ENCODE results near the gene TRIM7. TPM values are rescaled to one million over a fixed set of nuclear protein-coding genes. Genes with fewer than 3 reads are reported as not detected.
A peak's percentile ranks its signal among the peaks of the same experiment; 100 is the strongest.

Gene TRIM7
- total RNA-seq, 1 experiment from 2014 or later = 28.1 TPM

GRCh38 chr5:181205761-181206649 is 1.0 kb upstream of the TRIM7 start:
- CTCF ChIA-PET = interaction anchor here (0.6 to 1.2 kb wide), 2 partner anchors 9 to 21 kb away, joined by 3 to 6 read pairs; no protein-coding TSS in a partner anchor
- no peaks in the 10 kb centered on the region for H3K27me3 ChIP-seq (ENCODE audit: low read length)
- DNase-seq (no peak), ATAC-seq (no peak)
- peak overlapping the region; percentile 85 for H3K4me3 ChIP-seq (ENCODE audit: low read length)
- no peak overlapping the region for H3K9ac ChIP-seq (ENCODE audit: low read length)
- H3F3A ChIP-seq (ENCODE audit: low read length, unreplicated experiment) = no peaks in the 10 kb centered on the region
- no peaks in the 10 kb centered on the region for H3K9me2 ChIP-seq (replicated peaks; ENCODE audit: low read length)
- peaks cover 5% of the 10 kb centered on the region; the same call in 1 of the 2 replicates for H3K79me2 ChIP-seq (ENCODE audit: low read length)
- H3K36me3 ChIP-seq (ENCODE audit: low read depth, low read length) = no peaks in the 10 kb centered on the region
- no peaks in the 10 kb centered on the region for H3K9me3 ChIP-seq (ENCODE audit: low read length)
- POLR2A ChIA-PET (ENCODE audit: unreplicated experiment) = interaction anchor here (1.0 to 1.4 kb wide), 2 partner anchors 13 to 14 kb away, joined by 3 to 6 read pairs; no protein-coding TSS in a partner anchor
- H4K20me1 ChIP-seq (ENCODE audit: low read length) = no peaks in the 10 kb centered on the region
- peak overlapping the region; percentile 95 for H2AFZ ChIP-seq (ENCODE audit: low read length)
- H3K4me2 ChIP-seq (ENCODE audit: low read length) = peak overlapping the region; percentile 85
- peaks cover 18% of the 10 kb centered on the region for H3K4me1 ChIP-seq (ENCODE audit: insufficient read depth, low read length)
- intact Hi-C loops (cut with micrococcal nuclease) = no loop called here
- no peak for TF ChIP-seq EZH2 (IDR thresholded peaks at IDR 0.05; ENCODE audit: low read length, unreplicated experiment)
- TF ChIP-seq, protein P1, sequence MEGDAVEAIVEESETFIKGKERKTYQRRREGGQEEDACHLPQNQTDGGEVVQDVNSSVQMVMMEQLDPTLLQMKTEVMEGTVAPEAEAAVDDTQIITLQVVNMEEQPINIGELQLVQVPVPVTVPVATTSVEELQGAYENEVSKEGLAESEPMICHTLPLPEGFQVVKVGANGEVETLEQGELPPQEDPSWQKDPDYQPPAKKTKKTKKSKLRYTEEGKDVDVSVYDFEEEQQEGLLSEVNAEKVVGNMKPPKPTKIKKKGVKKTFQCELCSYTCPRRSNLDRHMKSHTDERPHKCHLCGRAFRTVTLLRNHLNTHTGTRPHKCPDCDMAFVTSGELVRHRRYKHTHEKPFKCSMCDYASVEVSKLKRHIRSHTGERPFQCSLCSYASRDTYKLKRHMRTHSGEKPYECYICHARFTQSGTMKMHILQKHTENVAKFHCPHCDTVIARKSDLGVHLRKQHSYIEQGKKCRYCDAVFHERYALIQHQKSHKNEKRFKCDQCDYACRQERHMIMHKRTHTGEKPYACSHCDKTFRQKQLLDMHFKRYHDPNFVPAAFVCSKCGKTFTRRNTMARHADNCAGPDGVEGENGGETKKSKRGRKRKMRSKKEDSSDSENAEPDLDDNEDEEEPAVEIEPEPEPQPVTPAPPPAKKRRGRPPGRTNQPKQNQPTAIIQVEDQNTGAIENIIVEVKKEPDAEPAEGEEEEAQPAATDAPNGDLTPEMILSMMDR (conservative IDR thresholded peaks at IDR 0.05; ENCODE audit: low read depth, low read length) = no peak
- H3K27ac ChIP-seq (ENCODE audit: low read length) = no peak overlapping the region
- BruUV-seq (replicated peaks) = no TSS peak

- DNase-seq = peak; percentile 39
- peaks cover 18% of the 10 kb centered on the region for H3K4me1 ChIP-seq (ENCODE audit: insufficient read depth, low read length)
- H4K20me1 ChIP-seq (ENCODE audit: low read length) = no peaks in the 10 kb centered on the region
- ATAC-seq = peak; percentile 16
- H3K27me3 ChIP-seq (ENCODE audit: low read length) = no peaks in the 10 kb centered on the region
- H2AFZ ChIP-seq (ENCODE audit: low read length) = peak overlapping the region; percentile 95
- TF ChIP-seq, protein P1 (conservative IDR thresholded peaks at IDR 0.05; ENCODE audit: low read depth, low read length) = no peak
- no peak for TF ChIP-seq EZH2phosphoT487 (IDR thresholded peaks at IDR 0.05; ENCODE audit: borderline replicate concordance, low read length)
- no peak for TF ChIP-seq EZH2 (IDR thresholded peaks at IDR 0.05; ENCODE audit: low read length, unreplicated experiment)
- intact Hi-C loops (cut with micrococcal nuclease) = no loop called here
- peak overlapping the region; percentile 85 for H3K4me2 ChIP-seq (ENCODE audit: low read length)
- BruUV-seq (replicated peaks) = no TSS peak
- POLR2A ChIA-PET (ENCODE audit: unreplicated experiment) = interaction anchor here (0.5 to 0.9 kb wide), 2 partner anchors 11 to 13 kb away, joined by 3 read pairs; no protein-coding TSS in a partner anchor
- H3K4me3 ChIP-seq (ENCODE audit: low read length) = peak overlapping the region; percentile 85
- no peaks in the 10 kb centered on the region for H3K9me3 ChIP-seq (ENCODE audit: low read length)
- peaks cover 5% of the 10 kb centered on the region; the same call in 1 of the 2 replicates for H3K79me2 ChIP-seq (ENCODE audit: low read length)
- no peaks in the 10 kb centered on the region for H3K9me2 ChIP-seq (replicated peaks; ENCODE audit: low read length)
- H3K9ac ChIP-seq (ENCODE audit: low read length) = peak overlapping the region; percentile 41
- no peaks in the 10 kb centered on the region for H3F3A ChIP-seq (ENCODE audit: low read length, unreplicated experiment)
- CTCF ChIA-PET = no interaction called here
- no peaks in the 10 kb centered on the region for H3K36me3 ChIP-seq (ENCODE audit: low read depth, low read length)
- no peak overlapping the region for H3K27ac ChIP-seq (ENCODE audit: low read length)
Measured at GRCh38 chr5:181204113-181204825, 727 bp downstream of the TRIM7 start.
